HEK293 (cell line): Measurements from ENCODE around the gene TAX1BP1.

Experiments
- CTCF ChIA-PET: fragments of 350-600 bp; formaldehyde crosslinking; extraction: SDS; loops from one replicate; lab custom pipeline; 2021; ENCODE audit warnings: antibody characterized with exemption; lab: Yijun Ruan, JAX
- POLR2A ChIA-PET: fragments of 300-600 bp; formaldehyde crosslinking; extraction: SDS; loops from one replicate; lab custom pipeline; 2020; ENCODE audit warnings: antibody characterized with exemption, inconsistent platforms; lab: Yijun Ruan, JAX
- H3K27ac ChIP-seq: fragments of 200-500 bp; sonication (Bioruptor generic); 2 replicates; pipeline ENCODE4 v1.5.1; 2014; ENCODE audit warnings: low read depth, low read length, control low read depth, inconsistent platforms; ENCODE audit errors: extremely low read depth
- H3K36me3 ChIP-seq, 2 experiments: fragments of 200-500 bp in 1 of 2; sonication (Bioruptor generic) in 1 of 2; 1 replicate in 1 of 2; 2 replicates in 1 of 2; pipeline ENCODE4 v1.5.1; 2014 to 2017; ENCODE audit warnings: inconsistent platforms in 2 of 2, low read length in 2 of 2; ENCODE audit not compliant: control insufficient read depth in 2 of 2, insufficient read depth in 1 of 2
- H3K4me1 ChIP-seq: fragments of 200-500 bp; sonication (Bioruptor generic); 2 replicates; pipeline ENCODE4 v1.5.1; 2014; ENCODE audit warnings: mild to moderate bottlenecking, low read length, inconsistent platforms; ENCODE audit not compliant: control insufficient read depth, insufficient read depth
- H3K4me3 ChIP-seq: 2 replicates; pipeline ENCODE4 v1.5.1; 2011; ENCODE audit warnings: low read depth, mild to moderate bottlenecking, control low read depth, low read length, moderate library complexity
- H3K9me3 ChIP-seq: fragments of 200-500 bp; sonication (Bioruptor generic); 2 replicates; pipeline ENCODE4 v1.5.1; 2014; ENCODE audit warnings: low read depth, low read length, inconsistent platforms; ENCODE audit not compliant: control insufficient read depth, insufficient read depth
- GFI1B ChIP-seq: fragments of 450-650 bp; formaldehyde crosslinking; IDR thresholded peaks from 2 replicates; pipeline ENCODE4 v1.5.1; 2016; ENCODE audit warnings: missing biosample characterization, missing genetic modification characterization
- GLIS2 ChIP-seq: fragments of 450-650 bp; formaldehyde crosslinking; IDR thresholded peaks from 2 replicates; pipeline ENCODE4 v1.5.1; 2016; ENCODE audit warnings: missing biosample characterization, missing genetic modification characterization
- HOXC10 ChIP-seq: sonication (generic); formaldehyde crosslinking; IDR thresholded peaks from 2 replicates; pipeline ENCODE4 v1.8.1; 2023; ENCODE audit warnings: mild to moderate bottlenecking, missing genetic modification reagents
- INSM2 ChIP-seq: fragments of 450-650 bp; formaldehyde crosslinking; IDR thresholded peaks from 2 replicates; pipeline ENCODE4 v1.5.1; 2016; ENCODE audit warnings: missing biosample characterization, missing genetic modification characterization
- MYNN ChIP-seq: fragments of 450-650 bp; formaldehyde crosslinking; IDR thresholded peaks from 2 replicates; pipeline ENCODE4 v1.5.1; 2016; ENCODE audit warnings: missing biosample characterization, missing genetic modification characterization, borderline replicate concordance
- PRDM2 ChIP-seq: fragments of 450-650 bp; formaldehyde crosslinking; IDR thresholded peaks from 2 replicates; pipeline ENCODE4 v1.5.1; 2016; ENCODE audit warnings: missing biosample characterization, missing genetic modification characterization, borderline replicate concordance
- SETDB1 ChIP-seq: IDR thresholded peaks from one replicate; pipeline ENCODE4 v1.6.1; 2017; ENCODE audit warnings: mild to moderate bottlenecking, low read length, moderate library complexity, mixed read lengths; ENCODE audit not compliant: insufficient read length
- YY1 ChIP-seq: fragments of 450-650 bp; formaldehyde crosslinking; IDR thresholded peaks from 2 replicates; pipeline ENCODE4 v1.5.1; 2018; ENCODE audit warnings: missing biosample characterization, missing genetic modification characterization
- ZBTB20 ChIP-seq: fragments of 450-650 bp; formaldehyde crosslinking; IDR thresholded peaks from 2 replicates; pipeline ENCODE4 v1.5.1; 2016; ENCODE audit warnings: missing biosample characterization, missing genetic modification characterization
- ZBTB21 ChIP-seq: fragments of 450-650 bp; formaldehyde crosslinking; IDR thresholded peaks from 2 replicates; pipeline ENCODE4 v1.5.1; 2017; ENCODE audit warnings: missing biosample characterization, missing genetic modification characterization
- ZFHX2 ChIP-seq: fragments of 450-650 bp; formaldehyde crosslinking; conservative IDR thresholded peaks from 2 replicates; pipeline ENCODE4 v1.5.1; 2016; ENCODE audit warnings: missing biosample characterization, missing genetic modification characterization
- ZFP37 ChIP-seq: fragments of 450-650 bp; formaldehyde crosslinking; IDR thresholded peaks from 2 replicates; pipeline ENCODE4 v1.5.1; 2016; ENCODE audit warnings: missing biosample characterization, missing genetic modification characterization
- ZNF169 ChIP-seq: fragments of 450-650 bp; formaldehyde crosslinking; IDR thresholded peaks from 2 replicates; pipeline ENCODE4 v1.5.1; 2016; ENCODE audit warnings: missing biosample characterization, missing genetic modification characterization
- ZNF214 ChIP-seq: fragments of 450-650 bp; formaldehyde crosslinking; IDR thresholded peaks from 2 replicates; pipeline ENCODE4 v1.5.1; 2017; ENCODE audit warnings: missing biosample characterization, mild to moderate bottlenecking, missing genetic modification characterization, borderline replicate concordance
- ZNF26 ChIP-seq: fragments of 450-650 bp; formaldehyde crosslinking; IDR thresholded peaks from 2 replicates; pipeline ENCODE4 v1.5.1; 2016; ENCODE audit warnings: missing biosample characterization, missing genetic modification characterization
- ZNF423 ChIP-seq: fragments of 450-650 bp; formaldehyde crosslinking; IDR thresholded peaks from 2 replicates; pipeline ENCODE4 v1.5.1; 2016; ENCODE audit warnings: missing biosample characterization, missing genetic modification characterization
- ZNF518A ChIP-seq: fragments of 450-650 bp; formaldehyde crosslinking; conservative IDR thresholded peaks from 2 replicates; pipeline ENCODE4 v1.5.1; 2016; ENCODE audit warnings: low read depth, missing biosample characterization, missing genetic modification characterization
- ZNF580 ChIP-seq: fragments of 450-650 bp; formaldehyde crosslinking; IDR thresholded peaks from 2 replicates; pipeline ENCODE4 v1.5.1; 2016; ENCODE audit warnings: missing biosample characterization, missing genetic modification characterization
- ZNF747 ChIP-seq: fragments of 450-650 bp; formaldehyde crosslinking; IDR thresholded peaks from 2 replicates; pipeline ENCODE4 v1.5.1; 2016; ENCODE audit warnings: missing biosample characterization, missing genetic modification characterization
- ZSCAN16 ChIP-seq: fragments of 450-650 bp; formaldehyde crosslinking; IDR thresholded peaks from 2 replicates; pipeline ENCODE4 v1.5.1; 2016; ENCODE audit warnings: missing biosample characterization, missing genetic modification characterization
- ZSCAN23 ChIP-seq: fragments of 450-650 bp; formaldehyde crosslinking; IDR thresholded peaks from 2 replicates; pipeline ENCODE4 v1.5.1; 2016; ENCODE audit warnings: missing biosample characterization, missing genetic modification characterization

TAX1BP1 gene

GRCh38 chr7:27699751-27700150, 40.2 kb upstream of the TAX1BP1 start (continued):
- no peak for TF ChIP-seq ZNF518A

- CTCF ChIA-PET, result no interaction called here
- Histone ChIP-seq H3K36me3 (no peaks in the 10 kb centered on the region), H3K4me1 (no peaks in the 10 kb centered on the region), H3K27ac (no peak overlapping the region), H3K9me3 (no peaks in the 10 kb centered on the region), H3K4me3 (no peak overlapping the region)
- POLR2A ChIA-PET, result no interaction called here
- TF ChIP-seq YY1 (tag by site-specific recombination) (no peak), SETDB1 (no peak), ZNF423 (tag by site-specific recombination) (no peak), INSM2 (tag by site-specific recombination) (no peak), ZSCAN16 (no peak), PRDM2 (tag by site-specific recombination) (no peak), ZNF169 (tag by site-specific recombination) (no peak), ZFHX2 (tag by site-specific recombination) (no peak), ZBTB21 (tag by site-specific recombination) (no peak), ZNF214 (no peak), ZNF26 (tag by site-specific recombination) (no peak), ZNF747 (tag by site-specific recombination) (no peak), ZFP37 (tag by site-specific recombination) (no peak), GFI1B (tag by site-specific recombination) (no peak), ZSCAN23 (no peak), ZNF580 (tag by site-specific recombination) (no peak), HOXC10 (no peak), ZBTB20 (tag by site-specific recombination) (no peak), GLIS2 (tag by site-specific recombination) (no peak), MYNN (tag by site-specific recombination) (no peak)
These were observed 39.5 kb upstream of the TAX1BP1 start for GRCh38 chr7:27700501-27700900.
